Measurements from ENCODE around the gene LRIG1.

GRCh38 chr3:66355394-66355793 lies 145.4 kb downstream of the LRIG1 start:
- TF ChIP-seq, protein P1, sequence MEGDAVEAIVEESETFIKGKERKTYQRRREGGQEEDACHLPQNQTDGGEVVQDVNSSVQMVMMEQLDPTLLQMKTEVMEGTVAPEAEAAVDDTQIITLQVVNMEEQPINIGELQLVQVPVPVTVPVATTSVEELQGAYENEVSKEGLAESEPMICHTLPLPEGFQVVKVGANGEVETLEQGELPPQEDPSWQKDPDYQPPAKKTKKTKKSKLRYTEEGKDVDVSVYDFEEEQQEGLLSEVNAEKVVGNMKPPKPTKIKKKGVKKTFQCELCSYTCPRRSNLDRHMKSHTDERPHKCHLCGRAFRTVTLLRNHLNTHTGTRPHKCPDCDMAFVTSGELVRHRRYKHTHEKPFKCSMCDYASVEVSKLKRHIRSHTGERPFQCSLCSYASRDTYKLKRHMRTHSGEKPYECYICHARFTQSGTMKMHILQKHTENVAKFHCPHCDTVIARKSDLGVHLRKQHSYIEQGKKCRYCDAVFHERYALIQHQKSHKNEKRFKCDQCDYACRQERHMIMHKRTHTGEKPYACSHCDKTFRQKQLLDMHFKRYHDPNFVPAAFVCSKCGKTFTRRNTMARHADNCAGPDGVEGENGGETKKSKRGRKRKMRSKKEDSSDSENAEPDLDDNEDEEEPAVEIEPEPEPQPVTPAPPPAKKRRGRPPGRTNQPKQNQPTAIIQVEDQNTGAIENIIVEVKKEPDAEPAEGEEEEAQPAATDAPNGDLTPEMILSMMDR (IDR thresholded peaks at IDR 0.05) = no peak
- TF ChIP-seq REST (IDR thresholded peaks at IDR 0.05; ENCODE audit: insufficient read depth in 1 of 2, low read depth in 2 of 2, low read length in 1 of 2) = no peak
- no peak for TF ChIP-seq SIN3A (IDR thresholded peaks at IDR 0.05; ENCODE audit: borderline replicate concordance, insufficient read depth, low read depth, low read length)

Data from Panc1 (cell line).